ENCODE results near the gene VARS2.

The VARS2 gene

DNA sequence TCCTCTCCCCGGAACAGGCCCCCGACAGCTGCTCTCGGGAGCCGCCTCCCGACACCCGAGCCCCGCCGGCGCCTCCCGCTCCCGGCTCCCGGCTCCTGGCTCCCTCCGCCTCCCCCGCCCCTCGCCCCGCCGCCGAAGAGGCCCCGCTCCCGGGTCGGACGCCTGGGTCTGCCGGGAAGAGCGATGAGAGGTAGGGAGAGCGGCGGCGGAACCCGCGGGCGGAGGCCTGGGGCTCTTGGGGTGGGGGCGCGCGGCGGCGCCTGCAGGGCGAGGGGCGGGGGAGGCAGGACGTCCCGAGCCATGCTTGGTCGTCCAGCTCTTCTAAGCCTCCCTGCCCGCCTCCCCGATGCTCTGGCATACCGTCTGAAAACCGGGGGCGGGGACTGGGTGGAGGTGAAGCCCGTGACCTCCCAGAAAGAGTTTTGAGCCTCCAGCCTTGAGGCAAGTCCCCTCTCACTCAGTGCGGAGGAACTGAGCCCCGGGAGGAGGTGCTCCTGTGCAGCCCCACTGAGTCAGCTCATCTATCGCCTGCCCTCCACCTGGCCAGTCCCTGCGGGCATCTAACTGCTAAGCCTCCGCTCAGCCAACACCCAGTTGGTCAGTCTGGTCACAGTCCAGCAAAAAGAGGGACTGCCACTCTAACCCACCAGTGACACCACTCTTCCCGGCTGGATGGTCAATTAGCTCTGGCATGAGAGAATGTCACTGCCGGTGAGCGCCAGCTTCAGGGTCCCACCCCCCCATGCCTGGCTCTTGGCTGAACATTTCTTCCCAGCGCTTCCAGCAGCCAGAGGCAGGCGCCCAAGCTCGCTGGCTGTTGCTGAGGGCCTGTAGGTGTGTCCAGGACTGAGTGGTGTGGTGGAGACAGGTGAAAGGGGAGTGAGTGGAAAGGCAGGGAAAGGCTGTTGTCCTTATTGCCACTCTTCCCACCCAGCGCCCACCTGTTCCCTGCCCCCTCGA lies 29.2 kb upstream of the VARS2 start:
- peak; percentile 58 for DNase-seq (ENCODE audit: low spot score)

DNA sequence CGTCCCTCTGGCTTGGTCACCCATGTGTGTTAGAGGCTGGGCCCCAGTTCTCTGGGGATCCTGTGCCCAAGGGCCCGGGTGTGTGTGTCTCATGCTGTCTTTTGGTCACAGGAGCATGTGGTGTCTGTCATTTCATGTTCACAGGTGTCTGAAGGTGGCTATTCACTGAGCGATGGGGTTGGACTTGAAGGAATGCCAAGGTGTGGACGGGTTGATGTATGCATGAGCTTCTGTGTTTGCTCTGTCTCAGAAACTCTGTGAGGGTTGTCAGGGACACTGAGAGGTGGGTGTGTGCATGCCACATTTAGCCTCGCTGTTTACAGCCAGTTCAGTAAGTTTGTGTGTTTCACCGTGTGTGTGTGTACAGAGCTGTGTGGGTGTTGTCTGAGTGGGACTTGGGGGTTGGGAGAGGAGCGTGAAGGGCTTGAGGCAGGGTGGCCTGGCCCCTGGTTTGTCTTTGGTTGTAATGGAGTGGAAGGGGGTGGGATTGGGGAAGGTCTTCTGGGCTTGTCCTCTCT lies 28.5 kb upstream of the VARS2 start:
- peak; percentile 77 for DNase-seq (ENCODE audit: low spot score)

DNA sequence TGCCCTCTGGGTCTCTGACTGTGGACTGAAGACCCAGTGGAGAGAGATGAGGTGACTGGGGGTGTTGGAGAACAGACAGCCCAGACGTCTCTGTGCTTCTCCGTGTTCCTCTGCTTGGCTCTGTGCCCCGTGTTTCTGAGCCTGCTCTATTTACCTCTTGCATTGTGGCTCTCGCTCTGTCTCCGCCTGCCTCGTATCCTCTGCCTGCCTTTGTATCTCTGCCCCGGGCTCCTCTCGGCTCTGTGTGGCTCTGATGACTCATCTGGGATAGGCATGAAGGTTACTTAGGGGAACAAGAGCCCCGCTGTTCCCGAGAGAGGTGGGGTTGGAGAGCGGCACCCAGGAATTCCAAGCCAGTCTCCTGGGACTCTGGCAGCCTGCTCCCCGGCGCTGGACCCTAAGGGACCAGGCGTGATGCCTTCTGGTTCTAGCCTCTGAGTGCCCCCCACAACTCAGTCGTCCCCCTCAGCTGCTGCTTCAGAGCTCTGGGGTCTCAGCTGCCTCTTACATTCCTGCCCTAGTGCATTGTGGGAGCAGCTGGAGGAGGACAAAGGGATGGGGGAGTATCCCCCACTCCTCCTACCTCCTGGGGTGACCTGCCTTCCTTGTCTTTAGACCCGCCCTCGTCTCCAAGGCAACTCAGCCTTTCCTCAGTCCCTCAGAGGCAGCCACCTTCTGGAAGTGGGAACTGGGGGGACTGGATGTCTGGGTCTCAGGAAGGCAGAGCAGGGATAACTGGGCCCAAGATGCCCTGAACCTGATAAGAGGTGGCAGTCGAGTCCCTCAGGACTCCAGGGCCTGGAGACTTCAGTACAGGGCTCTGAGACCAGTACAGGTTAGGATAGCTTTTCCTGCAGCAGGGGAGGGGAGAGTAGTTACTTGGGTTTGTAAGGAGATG lies 27.8 kb upstream of the VARS2 start:
- DNase-seq (ENCODE audit: low spot score): peak; percentile 93

DNA sequence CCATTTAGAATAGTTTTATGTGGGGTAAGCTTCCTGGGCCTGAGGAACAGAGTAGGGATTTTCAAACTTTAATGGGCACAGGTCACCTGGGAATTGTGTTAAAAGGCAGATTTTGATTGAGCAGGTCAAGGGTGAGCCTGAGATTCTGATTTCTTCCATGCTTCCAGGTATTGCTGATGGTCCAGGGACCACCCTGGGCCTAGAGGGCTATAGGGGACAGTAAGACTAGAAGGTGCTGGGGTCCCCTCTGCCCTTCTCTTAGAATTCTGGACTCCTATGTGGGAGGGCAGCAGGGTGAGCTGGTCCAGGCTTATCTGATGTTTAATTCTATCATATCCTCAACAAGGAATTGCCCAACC lies 27.2 kb upstream of the VARS2 start:
- DNase-seq (ENCODE audit: low spot score): no peak

DNA sequence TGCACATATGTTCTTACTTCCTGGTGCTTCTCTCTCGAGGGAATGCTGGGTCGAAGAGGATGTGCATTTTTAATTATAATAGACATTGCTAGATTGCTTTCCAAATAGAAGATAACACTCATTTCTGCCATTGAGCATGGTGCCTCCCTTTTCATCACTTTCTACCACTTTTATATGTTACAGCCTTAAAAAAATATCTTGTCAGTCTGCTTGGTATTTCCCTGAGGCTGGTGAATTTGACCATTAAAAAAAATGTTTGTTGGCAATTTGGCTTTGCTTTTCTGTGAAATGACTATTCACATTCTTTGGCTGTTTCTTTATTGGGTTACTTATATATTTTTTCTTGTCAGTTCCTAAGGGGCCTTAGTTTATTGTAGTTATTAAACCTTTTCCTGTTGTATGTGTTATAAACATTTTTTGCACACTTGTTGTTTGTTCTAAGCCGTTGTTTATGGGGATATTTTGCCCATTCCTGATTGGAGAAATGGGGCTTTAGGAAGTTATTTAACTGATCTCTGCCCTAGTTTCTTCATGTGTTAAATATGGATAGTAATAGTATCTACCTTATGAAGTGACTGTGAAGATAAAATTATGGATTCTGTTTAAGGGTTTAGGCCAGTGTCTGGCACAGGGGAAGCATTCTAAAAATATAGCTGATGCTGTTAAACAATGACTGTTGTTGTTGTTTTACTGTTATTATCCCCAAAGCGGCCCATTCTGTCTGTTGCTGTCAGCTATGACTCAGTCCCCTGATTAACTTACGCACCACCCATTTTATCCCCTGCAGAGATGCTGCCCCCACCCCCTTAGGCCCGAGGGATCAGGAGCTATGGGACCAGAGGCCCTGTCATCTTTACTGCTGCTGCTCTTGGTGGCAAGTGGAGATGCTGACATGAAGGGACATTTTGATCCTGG lies 25.9 kb upstream of the VARS2 start:
- no peak for DNase-seq (ENCODE audit: low spot score)

DNA sequence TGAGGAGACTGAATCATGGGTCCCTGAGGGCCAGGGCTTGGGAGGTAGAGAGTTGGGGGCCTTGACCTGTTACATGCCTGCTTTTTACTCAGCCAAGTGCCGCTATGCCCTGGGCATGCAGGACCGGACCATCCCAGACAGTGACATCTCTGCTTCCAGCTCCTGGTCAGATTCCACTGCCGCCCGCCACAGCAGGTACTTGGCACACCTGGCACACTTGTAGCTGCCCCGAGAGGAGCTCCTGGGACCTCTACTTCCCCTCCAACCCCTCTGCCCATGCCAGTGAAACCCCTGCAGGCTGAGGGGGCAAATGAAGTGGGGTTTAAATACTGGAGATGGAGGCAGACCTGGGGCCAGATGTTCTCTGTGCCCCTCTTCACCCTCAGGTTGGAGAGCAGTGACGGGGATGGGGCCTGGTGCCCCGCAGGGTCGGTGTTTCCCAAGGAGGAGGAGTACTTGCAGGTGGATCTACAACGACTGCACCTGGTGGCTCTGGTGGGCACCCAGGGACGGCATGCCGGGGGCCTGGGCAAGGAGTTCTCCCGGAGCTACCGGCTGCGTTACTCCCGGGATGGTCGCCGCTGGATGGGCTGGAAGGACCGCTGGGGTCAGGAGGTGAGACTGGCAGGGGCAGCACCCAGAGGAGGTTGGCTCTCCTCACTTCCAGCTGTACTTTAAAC lies 25.1 kb upstream of the VARS2 start:
- DNase-seq (ENCODE audit: low spot score): no peak

DNA sequence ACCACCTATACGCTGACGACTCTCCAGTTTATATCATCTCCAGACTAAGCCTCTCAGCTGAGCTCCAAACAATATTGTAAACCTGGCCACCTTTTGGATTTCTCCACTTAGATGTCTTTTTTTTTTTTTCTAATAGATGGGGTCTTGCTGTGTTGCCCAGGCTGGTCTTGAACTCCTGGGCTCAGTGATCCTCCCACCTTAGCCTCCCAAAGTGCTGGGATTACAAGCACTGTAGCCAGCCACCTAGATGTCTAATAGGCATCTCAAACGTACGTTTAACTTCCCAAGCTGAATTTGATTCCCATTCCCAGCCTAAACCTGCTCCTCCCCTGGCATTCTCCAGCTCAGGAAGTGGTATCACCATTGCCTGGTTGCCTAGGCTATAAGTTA lies 24.5 kb upstream of the VARS2 start:
- DNase-seq (ENCODE audit: low spot score): no peak

DNA sequence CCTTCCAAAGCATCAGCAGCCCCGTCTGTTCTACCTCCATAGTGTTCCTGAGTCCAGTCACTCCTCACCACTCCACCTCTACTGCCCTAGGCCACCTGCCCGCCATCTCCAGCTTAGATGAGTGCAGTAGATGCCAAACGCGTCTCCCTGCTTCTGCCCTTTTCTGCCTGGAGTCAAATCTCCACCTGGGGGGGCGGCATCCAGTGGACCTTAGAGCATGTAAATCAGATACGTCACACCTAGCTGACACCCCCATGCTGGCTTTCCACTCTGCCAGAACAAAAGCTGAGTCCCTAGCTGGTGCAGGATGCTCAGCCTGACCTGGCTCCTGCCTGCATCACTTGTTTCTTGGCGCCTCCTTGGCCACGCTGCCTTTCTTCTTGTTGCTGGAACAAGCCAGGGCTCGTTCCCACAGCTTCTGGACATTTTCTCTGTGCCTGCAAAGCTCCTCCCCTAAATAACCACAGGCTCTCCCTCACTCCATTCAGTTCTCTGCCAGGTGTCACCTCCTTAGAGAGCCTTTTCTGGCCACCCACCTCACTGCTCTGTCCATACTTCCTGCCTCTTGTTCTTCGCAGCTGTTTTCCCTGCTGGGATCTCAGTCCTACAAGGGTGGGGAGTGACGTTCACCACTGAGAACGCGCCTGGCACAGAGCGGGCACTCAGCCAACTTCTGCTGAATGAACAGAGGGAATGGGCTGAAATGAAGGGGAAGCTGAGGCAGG lies 24.0 kb upstream of the VARS2 start:
- DNase-seq (ENCODE audit: low spot score): no peak

DNA sequence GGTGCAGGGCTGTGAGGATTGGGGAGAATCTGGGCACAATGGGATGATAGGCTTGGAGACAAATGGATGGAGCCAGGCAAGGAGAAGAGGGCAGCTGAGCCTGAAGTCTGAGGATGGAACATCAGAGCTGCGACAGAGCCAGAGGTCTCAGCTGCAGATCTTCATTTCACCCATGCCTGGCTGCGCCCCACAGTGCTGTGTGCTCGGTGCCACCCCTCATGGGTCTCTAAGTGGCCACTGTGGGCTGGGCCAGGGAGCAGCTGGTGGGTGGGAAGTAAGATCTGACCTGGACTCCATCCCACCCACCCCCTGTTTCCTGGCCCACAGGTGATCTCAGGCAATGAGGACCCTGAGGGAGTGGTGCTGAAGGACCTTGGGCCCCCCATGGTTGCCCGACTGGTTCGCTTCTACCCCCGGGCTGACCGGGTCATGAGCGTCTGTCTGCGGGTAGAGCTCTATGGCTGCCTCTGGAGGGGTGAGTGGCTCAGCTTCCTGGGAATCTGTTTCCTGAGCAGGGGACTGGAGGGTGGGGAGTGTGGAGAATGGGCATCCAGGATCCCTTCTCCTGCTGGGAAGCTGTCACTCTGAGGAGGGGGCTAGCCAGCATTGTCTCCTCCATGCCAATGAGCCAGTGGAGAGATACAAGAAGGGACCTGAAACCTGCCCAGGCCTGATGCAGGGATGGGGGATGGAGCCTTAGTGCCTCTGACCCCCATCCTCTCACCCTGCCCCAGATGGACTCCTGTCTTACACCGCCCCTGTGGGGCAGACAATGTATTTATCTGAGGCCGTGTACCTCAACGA lies 23.2 kb upstream of the VARS2 start:
- no peak for DNase-seq (ENCODE audit: low spot score)

DNA sequence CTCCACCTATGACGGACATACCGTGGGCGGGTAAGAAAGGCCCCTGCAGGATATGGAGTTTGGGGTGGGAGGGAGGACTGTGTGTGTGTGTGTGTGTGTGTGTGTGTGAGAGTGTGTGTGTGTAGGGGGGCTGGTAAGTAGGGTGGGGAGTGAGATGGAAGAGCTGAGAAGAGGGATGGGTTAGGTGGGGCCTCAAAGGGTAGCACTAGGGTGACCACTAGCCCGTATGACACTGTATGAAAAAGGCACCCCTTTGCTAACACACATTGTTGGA lies 22.7 kb upstream of the VARS2 start:
- DNase-seq (ENCODE audit: low spot score): no peak

DNA sequence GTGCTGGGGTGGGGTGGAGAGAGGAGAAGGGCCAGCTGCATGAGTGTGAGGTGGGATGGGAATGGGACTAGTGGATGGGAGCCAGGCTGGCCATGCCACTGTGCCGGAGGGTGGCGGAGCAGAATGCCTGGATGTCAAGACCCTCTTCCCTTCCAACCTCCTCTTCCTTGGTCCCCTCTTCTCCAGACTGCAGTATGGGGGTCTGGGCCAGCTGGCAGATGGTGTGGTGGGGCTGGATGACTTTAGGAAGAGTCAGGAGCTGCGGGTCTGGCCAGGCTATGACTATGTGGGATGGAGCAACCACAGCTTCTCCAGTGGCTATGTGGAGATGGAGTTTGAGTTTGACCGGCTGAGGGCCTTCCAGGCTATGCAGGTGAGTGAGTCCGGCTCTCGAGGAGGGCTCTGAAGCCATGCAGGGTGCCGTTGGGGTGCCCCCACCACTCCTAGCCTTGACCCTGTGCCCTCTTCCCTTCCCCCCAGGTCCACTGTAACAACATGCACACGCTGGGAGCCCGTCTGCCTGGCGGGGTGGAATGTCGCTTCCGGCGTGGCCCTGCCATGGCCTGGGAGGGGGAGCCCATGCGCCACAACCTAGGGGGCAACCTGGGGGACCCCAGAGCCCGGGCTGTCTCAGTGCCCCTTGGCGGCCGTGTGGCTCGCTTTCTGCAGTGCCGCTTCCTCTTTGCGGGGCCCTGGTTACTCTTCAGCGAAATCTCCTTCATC lies 22.1 kb upstream of the VARS2 start:
- no peak for DNase-seq (ENCODE audit: low spot score)

DNA sequence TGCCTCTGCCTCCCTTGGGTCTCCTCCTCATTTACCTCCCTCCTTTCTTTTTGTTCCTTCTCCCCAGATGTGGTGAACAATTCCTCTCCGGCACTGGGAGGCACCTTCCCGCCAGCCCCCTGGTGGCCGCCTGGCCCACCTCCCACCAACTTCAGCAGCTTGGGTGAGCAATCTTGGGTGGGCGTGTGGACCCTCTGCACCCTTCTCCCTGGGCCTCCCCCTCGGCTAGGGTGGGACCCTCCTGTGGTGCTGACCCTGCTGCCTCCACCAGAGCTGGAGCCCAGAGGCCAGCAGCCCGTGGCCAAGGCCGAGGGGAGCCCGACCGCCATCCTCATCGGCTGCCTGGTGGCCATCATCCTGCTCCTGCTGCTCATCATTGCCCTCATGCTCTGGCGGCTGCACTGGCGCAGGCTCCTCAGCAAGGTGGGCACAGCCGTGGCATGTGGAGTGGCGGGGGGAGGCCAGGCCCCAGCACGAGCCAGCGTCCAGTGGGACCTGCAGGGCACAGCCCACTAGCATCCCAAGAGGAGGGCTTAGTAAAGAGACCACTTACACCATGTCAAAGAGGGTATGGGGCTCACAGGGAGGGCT lies 20.9 kb upstream of the VARS2 start:
- no peak for DNase-seq (ENCODE audit: low spot score)

DNA sequence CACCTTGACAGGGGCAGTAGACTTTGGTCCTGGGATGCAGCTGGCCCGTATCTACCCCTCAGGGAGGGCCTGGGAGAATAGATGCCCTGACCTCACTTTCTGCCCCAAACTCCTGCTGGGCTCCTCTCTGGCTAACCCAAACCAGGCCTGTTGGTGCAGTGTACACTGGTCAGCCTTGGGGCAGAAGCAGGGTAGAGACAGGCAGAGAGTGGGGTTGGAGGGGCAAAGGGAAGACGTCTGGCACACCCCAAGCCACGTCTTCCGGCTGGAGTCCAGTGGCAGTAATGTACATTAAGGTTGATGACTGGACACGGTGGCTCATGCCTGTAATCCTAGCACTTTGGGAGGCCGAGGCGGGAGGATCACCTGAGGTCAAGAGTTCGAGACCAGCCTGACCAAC lies 20.4 kb upstream of the VARS2 start:
- no peak for DNase-seq (ENCODE audit: low spot score)

DNA sequence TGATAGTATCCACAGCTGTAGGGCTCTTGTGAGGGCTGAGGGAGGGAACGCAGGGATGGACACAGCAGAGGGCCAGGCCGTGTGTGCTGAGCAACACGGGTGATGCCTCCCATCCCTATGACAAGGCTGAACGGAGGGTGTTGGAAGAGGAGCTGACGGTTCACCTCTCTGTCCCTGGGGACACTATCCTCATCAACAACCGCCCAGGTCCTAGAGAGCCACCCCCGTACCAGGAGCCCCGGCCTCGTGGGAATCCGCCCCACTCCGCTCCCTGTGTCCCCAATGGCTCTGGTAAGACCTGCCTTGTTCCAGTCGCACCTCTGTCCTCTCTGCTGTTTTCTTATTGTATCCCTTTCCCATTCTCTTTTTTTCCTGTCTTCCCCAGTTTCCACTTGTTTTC lies 19.7 kb upstream of the VARS2 start:
- DNase-seq (ENCODE audit: low spot score): no peak

DNA sequence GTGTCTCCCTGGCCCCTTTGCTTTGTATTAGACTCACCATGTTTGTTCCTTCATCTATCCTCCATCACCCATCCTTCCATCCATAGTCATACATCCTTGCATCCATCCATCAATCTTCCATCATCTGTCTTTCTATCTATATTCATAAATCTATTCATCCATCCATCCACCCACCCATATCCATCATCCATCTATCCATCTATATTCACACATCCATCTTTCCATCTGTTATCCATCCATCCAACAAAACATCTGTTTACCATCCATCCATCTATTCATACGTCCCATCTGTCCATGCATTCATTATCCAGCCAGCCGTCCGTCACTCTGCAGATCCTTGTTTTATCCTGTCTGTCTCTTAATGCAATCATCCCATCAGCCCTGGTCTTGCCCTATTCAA lies 19.1 kb upstream of the VARS2 start:
- DNase-seq (ENCODE audit: low spot score): no peak

DNA sequence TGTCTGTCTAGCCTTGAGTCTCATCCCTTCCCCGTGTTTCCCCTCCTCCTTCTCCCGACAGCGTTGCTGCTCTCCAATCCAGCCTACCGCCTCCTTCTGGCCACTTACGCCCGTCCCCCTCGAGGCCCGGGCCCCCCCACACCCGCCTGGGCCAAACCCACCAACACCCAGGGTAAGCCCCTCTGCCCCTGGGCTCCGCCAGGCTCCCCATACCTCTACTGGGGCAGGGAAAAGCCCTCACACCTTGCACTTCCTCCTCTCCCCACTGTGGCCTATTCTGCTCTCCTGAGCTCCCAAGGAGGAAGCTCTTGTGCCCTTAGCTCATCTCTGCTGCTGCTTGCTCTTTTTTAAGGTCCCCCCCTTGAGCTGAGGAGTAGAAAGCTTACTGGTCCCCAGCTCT lies 18.7 kb upstream of the VARS2 start:
- DNase-seq (ENCODE audit: low spot score): no peak

DNA sequence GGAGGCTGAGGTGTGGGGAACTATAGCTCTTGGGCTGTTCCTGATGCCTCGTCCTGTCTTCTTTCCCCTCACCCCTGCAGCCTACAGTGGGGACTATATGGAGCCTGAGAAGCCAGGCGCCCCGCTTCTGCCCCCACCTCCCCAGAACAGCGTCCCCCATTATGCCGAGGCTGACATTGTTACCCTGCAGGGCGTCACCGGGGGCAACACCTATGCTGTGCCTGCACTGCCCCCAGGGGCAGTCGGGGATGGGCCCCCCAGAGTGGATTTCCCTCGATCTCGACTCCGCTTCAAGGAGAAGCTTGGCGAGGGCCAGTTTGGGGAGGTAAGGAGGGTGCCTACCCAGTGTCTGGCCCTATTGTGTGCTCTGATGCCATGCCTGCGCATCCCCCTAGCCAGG lies 17.5 kb upstream of the VARS2 start:
- DNase-seq (ENCODE audit: low spot score): no peak

DNA sequence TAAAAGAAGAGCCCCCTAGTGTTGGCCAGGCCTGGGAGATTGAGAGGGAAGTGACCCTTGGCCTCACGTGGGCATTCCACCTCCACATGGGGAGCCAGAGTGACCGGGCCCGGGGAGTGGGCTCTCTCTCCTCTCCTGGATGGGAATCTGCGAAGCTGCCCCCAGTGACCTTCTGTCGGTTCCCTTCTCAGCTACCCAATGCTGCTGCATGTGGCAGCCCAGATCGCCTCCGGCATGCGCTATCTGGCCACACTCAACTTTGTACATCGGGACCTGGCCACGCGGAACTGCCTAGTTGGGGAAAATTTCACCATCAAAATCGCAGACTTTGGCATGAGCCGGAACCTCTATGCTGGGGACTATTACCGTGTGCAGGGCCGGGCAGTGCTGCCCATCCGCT lies 16.2 kb upstream of the VARS2 start:
- no peak for DNase-seq (ENCODE audit: low spot score)
